Measurements from ENCODE around the gene CAPN9. TPM values are rescaled to one million over a fixed set of nuclear protein-coding genes. Genes with fewer than 3 reads are reported as not detected.

CAPN9 gene
- total RNA-seq, 2 donors from 2014 or later = 0.26 TPM; not detected in 1

DNA sequence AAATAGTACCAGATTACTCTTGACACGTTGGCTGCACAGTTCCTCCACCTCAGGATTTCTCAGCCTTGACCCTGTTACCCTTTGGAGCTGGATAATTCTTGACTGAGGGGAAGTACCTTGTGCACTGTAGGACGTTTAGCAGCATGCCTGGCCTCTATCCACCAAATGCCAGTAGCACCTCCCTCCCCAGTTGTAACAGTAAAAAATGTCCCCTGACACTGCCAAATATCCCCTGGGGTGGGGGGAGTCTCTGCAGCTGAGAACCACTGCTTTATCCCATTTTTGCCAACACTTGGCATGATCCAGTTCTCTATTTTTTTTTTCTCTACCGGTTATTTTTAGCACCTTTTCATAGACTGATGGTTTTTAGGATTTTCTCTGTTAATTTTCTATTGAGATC, 87.1 kb downstream of the CAPN9 start:
- TF ChIP-seq, protein P1, sequence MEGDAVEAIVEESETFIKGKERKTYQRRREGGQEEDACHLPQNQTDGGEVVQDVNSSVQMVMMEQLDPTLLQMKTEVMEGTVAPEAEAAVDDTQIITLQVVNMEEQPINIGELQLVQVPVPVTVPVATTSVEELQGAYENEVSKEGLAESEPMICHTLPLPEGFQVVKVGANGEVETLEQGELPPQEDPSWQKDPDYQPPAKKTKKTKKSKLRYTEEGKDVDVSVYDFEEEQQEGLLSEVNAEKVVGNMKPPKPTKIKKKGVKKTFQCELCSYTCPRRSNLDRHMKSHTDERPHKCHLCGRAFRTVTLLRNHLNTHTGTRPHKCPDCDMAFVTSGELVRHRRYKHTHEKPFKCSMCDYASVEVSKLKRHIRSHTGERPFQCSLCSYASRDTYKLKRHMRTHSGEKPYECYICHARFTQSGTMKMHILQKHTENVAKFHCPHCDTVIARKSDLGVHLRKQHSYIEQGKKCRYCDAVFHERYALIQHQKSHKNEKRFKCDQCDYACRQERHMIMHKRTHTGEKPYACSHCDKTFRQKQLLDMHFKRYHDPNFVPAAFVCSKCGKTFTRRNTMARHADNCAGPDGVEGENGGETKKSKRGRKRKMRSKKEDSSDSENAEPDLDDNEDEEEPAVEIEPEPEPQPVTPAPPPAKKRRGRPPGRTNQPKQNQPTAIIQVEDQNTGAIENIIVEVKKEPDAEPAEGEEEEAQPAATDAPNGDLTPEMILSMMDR (IDR thresholded peaks at IDR 0.05) = no peak
- no peak for TF ChIP-seq POLR2A (IDR thresholded peaks at IDR 0.05)
- DNase-seq (no peak), ATAC-seq (no peak)
- 36 to 38% methylated on average over 3 of the region's 3 CpGs for WGBS, 2 donors
- Histone ChIP-seq H3K27me3 (no peaks in the 10 kb centered on the region), H3K4me1 (no peaks in the 10 kb centered on the region), H3K36me3 (replicated peaks in 1 of 2; ENCODE audit: insufficient read depth in 1 of 2, low read depth in 2 of 2) (no peaks in the 10 kb centered on the region), H3K4me3 (no peak overlapping the region), H3K27ac (no peak overlapping the region), H3K9me3 (no peaks in the 10 kb centered on the region)
- intact Hi-C loops (cut with DNase I) = no loop called here

DNA sequence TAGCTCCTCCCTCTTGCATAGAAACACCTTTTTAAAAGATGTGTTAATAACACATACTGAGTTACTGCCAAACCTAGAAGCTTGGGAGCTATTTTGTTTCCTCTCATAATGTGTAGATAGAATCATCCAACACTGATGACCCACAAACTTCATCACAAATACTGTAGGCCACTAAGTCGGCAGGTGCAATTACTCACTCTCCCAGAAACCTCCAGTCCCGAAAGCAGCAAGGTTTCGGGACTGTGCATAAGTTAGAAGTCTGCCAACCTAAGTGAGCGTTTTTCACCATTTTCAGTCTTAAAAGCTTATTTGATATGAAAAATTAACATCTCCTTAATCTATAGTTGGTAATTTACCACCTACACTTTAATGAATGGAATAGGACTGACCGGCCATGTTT, 89.2 kb downstream of the CAPN9 start:
- no peaks in the 10 kb centered on the region for H3K9me3 ChIP-seq
- TF ChIP-seq, protein P1 (IDR thresholded peaks at IDR 0.05) = no peak
- TF ChIP-seq POLR2A (IDR thresholded peaks at IDR 0.05) = no peak
- no peak overlapping the region for H3K4me3 ChIP-seq
- no peak overlapping the region for H3K27ac ChIP-seq
- no peaks in the 10 kb centered on the region for H3K4me1 ChIP-seq
- H3K36me3 ChIP-seq (replicated peaks in 1 of 2; ENCODE audit: insufficient read depth in 1 of 2, low read depth in 2 of 2) = no peaks in the 10 kb centered on the region
- intact Hi-C loops (cut with DNase I) = no loop called here
- DNase-seq = no peak
- 93 to 96% methylated on average over 5 of the region's 5 CpGs for WGBS, 2 donors
- no peaks in the 10 kb centered on the region for H3K27me3 ChIP-seq
- ATAC-seq = no peak

DNA sequence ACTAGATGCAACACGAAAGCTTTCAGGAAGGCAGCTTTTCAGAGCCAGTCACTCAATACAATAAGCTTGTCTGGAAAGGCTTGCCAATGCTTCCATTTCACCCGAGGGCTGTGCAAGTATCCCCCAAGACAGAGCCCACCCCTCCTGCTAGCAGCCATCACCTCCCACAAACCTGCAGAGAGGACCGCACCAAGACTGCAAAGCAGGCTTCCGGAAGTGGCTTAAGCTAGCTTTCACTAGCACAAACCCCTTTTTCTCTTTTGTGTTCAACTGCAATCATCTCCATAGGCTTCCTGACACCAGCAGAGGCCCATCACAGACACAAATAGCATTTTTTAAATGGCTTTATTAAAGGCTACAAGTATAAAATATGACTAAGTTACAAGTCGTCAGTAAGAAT, 89.6 kb downstream of the CAPN9 start:
- no peak for DNase-seq
- no peak overlapping the region for H3K27ac ChIP-seq
- 88 to 95% methylated on average over 5 of the region's 5 CpGs for WGBS, 2 donors

DNA sequence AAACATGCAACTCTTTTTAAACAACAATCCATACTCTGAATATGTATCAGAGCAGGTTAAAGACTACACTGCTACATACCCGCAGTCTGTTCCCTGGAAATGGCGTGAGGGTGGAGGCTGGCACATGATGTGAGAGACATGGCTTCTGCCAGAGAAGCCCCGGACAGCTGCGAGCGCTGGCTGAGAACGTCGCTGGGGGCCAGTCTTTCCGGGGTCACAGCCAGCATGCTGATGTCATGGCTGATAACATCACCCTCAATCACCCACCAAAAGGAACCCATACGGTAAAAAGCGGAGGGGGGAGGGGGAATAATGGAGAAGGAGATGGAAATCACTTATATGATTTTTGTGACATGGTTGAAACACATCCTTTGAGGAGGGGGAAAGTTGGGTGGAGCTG, 92.0 kb downstream of the CAPN9 start:
- Histone ChIP-seq H3K4me1 (no peaks in the 10 kb centered on the region), H3K4me3 (no peak overlapping the region), H3K27ac (no peak overlapping the region), H3K27me3 (no peaks in the 10 kb centered on the region), H3K9me3 (no peaks in the 10 kb centered on the region), H3K36me3 (replicated peaks in 1 of 2; ENCODE audit: insufficient read depth in 1 of 2, low read depth in 2 of 2) (peaks cover 4 to 14% of the 10 kb centered on the region in 2 donors)
- ATAC-seq (no peak), DNase-seq (no peak)
- WGBS, 2 donors = 85 to 92% methylated on average over 10 of the region's 10 CpGs
- no peak for TF ChIP-seq POLR2A (IDR thresholded peaks at IDR 0.05)
- TF ChIP-seq, protein P1 (IDR thresholded peaks at IDR 0.05) = no peak
- intact Hi-C loops (cut with DNase I) = no loop called here

More for the DNA sequence above, 89.6 kb downstream of the CAPN9 start:
- Histone ChIP-seq H3K36me3 (replicated peaks in 1 of 2; ENCODE audit: insufficient read depth in 1 of 2, low read depth in 2 of 2) (peaks cover 1 to 2% of the 10 kb centered on the region in 2 donors), H3K4me1 (no peaks in the 10 kb centered on the region), H3K27me3 (no peaks in the 10 kb centered on the region), H3K4me3 (no peak overlapping the region), H3K9me3 (no peaks in the 10 kb centered on the region)
- ATAC-seq = no peak
- no peak for TF ChIP-seq POLR2A (IDR thresholded peaks at IDR 0.05)
- TF ChIP-seq, protein P1 (IDR thresholded peaks at IDR 0.05) = no peak
- intact Hi-C loops (cut with DNase I) = no loop called here

DNA sequence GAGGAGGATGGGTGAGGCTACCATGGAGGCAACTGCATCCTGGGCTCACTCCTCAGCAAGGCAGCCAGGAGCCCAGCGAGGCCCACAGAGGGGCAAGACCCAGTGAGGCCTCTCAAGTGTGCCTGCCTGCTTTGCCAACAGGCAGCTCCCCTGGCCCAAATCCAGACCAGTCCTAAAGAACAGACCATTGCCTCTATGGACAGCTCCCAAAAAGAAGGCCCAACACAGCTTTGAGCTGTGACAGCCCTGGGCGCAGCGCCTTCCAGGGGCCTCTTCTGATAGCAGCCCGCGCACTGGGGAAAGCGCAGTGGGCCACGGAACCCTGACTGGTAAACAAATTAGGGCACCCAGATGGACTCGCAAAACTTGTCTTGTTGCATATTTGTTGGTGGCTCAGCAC, 95.6 kb downstream of the CAPN9 start:
- no peak for ATAC-seq
- Histone ChIP-seq H3K4me3 (no peak overlapping the region), H3K9me3 (no peaks in the 10 kb centered on the region), H3K4me1 (no peaks in the 10 kb centered on the region), H3K27ac (no peak overlapping the region), H3K36me3 (replicated peaks in 1 of 2; ENCODE audit: insufficient read depth in 1 of 2, low read depth in 2 of 2) (peaks cover 4 to 14% of the 10 kb centered on the region in 2 donors), H3K27me3 (no peaks in the 10 kb centered on the region)
- DNase-seq = no peak
- WGBS, 2 donors = 94 to 98% methylated on average over 8 of the region's 8 CpGs
- TF ChIP-seq, protein P1 (IDR thresholded peaks at IDR 0.05) = no peak
- TF ChIP-seq POLR2A (IDR thresholded peaks at IDR 0.05) = no peak
- intact Hi-C loops (cut with DNase I) = no loop called here
